SKM-1 (cell line): ENCODE results near the gene IDH3G.
"Not testable (repeated sequence)": the region's sequence is repeated elsewhere in the genome, so short reads cannot be mapped to it uniquely, and the experiment has no call there.

Source experiments
- DNase-seq: peaks from one replicate; lab custom pipeline; 2025; ENCODE audit not compliant: unreplicated experiment; lab: John Stamatoyannopoulos, UW

IDH3G gene

DNA sequence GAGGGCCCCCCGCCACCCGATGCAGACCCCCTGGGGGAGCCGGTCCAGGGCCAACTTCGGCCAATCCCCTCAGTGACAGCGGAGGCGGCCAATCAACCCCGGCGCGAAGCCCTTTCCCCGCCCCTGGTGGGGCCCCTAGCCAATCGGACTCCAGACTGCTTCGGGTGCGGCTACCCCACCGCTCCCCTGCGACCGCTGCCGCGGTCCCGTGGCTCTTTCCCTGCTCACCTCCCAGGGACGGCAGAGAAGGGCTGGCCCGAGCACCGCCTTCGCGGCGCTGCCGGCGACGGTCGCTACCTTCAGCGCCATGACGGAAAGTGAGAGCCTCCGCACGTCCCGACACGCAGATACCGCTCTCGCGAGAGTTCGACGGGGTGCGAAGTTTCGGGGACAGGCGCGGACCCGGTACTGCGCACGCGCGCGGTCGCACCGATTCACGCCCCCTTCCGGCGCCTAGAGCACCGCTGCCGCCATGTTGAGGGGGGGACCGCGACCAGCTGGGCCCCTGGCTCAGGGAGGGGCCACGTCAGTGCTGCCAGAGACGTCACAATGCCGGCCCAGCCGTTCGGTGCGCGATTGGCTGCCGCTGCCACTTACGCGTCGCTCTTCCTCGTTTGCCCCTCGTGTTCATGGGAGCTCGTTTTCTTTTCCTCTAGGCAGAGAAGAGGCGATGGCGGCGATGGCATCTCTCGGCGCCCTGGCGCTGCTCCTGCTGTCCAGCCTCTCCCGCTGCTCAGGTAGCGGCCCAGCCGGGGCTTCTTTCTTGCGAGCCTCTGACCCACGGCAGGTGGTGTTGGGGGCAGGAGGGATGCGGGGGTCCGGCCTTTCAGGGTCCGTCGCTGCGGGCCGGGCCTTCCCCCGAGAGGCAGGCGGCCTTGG, at the start of gene IDH3G, which contains the start of gene SSR4:
IDH3G (minus strand) TSS at position 358 of the 879 bp plus-strand sequence; CDS start at position 309, 49 bp downstream.
SSR4 (plus strand) TSS at position 651 of the 879 bp plus-strand sequence; CDS start at position 671, 20 bp downstream.
- peak; percentile 76 for DNase-seq

DNA sequence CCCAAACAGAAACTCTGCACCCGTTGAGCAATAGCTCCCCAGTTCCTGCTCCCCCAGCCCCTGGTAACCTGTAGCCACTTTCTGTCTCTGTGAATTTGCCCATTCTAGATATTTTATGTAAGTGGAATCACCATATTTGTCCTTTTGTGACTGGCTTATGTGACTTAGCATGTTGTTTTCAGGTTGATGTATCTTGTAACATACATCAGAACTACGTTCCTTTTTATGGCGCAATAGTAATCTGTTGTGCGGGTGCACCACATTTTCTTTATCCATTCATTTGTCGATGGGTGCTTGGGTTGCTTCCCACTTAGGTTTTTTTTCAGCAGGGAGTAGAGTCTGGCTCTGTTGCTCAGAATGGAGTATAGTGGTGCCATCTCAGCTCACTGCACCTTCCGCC, 42.7 kb upstream of the IDH3G start:
- DNase-seq: no peak

DNA sequence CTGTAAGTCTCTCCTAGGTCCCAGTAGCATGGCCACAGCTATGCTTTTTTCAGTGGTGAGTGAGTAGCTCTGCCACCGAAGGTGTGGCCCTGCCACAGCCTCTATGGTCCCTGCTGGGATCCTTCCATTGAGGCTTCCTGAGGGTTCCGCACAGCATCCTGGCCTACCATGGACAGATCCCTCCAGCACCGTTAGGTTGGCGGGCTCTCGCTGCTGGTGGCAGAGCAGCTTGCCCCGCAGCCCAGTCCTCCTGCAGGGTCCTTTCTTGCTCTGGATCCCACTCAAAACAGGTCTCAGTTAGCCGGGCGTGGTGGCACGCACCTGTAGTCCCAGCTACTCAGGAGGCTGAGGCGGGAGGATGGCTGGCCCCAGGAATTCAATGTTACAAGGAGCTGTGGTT, 38.6 kb upstream of the IDH3G start:
- no peak for DNase-seq

DNA sequence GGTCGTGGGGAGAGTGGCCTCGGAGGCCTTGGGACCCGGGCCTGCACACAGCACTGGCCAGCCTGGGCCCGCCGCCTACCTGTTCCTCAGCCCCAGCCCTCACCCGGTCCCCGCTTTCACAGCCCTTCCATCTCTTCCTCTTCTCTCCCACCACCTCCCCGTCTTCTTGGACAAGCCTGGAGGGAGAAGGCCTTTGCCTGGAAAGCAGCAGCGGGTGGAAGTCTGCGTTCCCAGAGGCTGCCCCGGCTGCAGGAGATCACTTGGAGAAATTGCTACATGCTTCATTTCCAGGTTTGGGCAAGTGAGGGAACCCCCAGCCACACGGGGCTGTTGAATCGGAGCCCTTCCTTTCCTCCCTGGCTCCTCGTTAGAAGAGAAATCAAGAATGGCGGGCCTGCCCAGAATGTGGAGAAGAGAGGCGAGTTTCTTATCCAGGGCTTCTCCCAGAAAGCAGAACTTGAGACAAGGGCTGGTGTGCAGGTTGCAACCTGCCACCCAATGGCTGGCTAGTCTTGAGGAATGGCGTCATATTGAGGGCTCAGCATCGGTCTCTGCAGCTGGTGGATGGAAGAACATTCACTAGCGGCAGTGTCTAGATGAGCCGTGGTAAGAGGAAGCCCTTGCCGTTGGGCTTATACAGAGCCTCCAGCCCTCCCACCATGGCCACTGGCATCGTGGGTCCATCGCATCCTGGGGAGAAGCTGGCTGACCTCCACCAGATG, 37.4 kb upstream of the IDH3G start:
- DNase-seq: no peak

DNA sequence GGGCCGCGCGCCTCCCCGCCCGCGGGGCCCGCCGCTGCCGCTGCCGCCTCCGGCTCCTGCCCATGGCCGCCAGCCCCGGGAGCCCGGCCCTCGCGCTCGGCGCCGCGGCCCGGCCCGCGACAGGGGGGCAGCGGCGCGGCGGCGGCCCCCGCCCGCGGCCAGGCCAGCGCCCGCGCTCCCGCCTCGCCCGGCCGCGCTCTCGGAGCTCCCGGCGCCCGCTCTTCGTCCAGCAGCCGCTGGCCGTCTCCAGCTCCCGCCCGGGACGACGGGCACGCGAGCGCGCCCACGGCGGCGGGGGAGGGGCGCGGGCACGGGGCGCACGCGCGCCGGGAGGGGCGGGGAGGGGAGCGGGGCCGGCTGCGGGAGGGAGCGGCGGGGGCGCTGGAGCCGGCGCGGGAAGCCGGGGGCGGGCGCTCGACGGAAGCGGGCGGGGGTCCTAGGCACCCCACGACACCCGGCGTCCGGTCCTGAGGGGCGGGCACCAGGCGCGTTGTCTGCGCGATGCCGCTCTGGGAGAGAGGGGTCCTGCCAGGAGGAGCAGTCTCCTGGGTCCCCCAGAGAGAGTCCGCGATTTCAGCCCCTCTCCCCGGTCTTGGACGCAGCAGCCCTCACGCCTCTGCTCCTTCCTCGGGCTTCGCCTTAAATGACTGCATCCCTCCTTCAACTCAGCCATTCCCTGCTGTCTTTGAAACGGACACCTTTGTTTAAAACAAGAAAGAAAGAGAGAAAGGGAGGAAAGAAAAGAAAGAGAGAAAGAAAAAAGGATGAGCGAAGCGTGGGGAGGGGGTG, 36.7 kb upstream of the IDH3G start:
- no peak for DNase-seq

DNA sequence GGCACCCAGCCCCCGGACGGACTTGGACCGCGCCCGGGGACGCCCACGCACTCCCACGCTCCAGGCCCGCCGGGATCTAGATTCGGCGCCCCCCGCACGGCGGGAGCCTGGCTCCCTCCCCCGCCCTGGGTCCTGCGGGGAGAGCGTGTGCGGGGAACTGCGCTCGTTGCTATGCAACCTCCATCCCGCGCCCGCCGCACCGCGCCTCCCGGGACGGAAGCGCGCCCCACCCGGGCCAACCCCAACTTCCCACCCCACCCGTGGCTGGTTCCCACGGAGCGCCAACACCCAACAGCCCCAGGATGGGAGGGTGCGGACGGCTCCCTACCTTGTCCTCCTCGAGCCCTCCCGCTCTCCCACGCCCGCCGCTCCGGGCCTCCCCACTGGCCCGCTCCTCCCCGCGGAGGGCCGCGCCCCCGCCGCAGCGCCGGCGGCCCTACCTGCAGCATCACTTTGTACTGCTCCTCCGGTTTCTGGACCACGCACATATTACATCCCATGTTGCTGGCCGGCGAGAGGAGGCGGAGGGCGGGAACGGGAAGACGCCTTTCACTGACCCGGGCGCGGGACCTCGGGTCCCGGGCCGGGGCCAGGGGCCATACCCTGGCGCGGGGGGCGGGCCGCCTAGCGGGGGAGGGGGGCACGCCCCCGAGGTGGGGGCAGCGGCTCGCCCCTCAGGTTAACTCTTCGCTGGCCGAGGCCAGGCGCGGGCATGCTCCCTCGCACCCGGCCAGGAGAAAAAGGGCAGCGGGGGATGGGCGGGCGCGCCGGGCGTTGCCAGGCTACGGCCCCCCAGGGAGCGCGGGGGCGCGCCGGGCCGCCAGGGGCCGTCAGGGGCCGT, 35.8 kb upstream of the IDH3G start, which contains the start of gene PDZD4:
PDZD4 (minus strand) TSS at position 746 of the 841 bp plus-strand sequence; CDS start at position 500, 246 bp downstream.
- no peak for DNase-seq

DNA sequence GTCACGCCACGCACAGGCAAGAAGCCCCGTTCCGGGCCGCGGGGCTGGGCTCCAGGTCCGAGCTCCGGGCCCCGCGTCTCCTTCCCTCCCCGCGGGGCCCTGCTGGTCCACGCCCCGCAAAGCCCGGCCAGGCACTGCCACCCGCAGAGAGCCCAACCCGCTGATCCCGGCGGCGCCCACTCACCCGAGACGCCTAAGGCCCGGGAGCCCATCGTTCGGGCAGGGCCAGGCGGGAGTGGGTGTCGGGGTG, 35.3 kb upstream of the IDH3G start:
- no peak for DNase-seq

DNA sequence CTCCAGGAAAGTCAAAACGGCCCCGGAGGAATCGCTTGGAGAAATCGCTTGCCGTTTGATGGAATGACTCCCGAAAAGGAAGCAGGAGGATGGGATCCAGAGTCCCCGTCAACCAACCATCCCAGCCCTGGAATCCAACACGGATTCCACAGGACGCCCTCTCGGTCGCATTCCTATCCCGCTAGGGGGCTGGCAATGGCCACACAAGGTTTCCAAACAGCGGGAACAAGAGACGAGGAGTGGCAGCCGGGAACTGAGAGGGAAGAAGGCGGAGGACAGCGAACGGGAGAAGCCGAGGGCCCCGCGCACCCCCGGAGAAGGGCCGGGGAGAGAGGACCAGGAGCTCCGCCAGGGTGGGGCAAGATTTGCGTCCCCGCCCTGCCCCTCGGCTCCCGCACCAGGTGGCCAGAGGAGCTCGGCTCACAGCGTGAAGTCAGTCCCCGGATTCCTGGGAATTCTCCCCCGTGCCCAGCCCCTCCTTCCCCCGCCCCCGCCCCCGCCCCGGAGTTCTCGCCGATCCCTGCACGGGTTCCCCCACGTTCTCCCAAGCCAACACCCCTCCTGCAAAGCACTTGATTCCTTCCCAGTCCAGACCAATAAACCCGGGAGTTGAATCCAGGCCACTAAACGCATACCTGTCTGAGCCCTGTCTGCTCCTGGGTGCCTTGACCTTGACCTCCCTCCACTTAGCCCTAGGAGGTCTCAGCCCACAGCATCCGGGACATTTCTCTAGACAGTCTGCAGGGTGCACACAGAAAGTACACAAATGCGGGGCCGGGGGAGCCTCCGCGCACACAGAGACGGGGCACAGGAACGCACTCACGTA, 34.8 kb upstream of the IDH3G start:
- DNase-seq: no peak

DNA sequence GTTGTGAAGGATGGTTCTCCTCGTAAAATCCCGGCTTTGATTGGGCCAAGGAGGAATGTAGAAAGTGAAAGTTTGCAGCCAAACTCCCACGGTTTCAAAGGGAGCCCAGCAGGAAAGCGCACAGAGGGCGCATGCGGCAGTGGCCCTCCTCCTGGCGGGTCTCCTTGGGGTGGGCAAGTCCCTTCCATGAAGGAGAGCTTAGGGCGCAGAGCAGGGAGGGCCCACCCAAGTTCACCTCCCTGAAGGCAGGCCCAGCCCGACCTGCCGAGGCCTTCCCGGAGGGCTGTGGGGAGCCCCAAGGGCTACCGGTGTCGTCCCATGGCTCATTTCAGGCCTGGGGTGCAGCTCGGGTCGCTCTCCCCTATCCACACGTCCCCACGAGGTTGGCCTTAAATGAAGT, 34.1 kb upstream of the IDH3G start:
- DNase-seq: no peak

DNA sequence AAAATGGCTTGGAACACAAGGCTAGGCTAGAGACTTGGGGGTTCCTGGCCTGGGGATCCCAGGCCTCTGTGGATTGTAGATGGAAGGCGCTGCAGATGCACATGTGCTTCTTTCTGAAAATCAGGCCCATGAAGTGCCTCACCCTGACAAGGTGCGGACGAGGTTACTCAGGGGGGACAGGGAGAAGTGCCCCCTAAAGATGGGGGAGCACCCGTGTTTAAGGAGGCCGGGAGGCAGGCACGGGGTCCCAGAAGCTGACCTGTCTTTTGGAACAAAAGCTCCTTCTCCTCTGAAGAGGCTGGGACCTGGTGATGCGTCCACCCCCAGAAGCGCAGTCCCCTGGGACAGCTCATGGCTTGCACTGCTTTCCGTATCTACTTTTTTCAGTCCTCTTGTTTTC, 33.7 kb upstream of the IDH3G start:
- DNase-seq: no peak

DNA sequence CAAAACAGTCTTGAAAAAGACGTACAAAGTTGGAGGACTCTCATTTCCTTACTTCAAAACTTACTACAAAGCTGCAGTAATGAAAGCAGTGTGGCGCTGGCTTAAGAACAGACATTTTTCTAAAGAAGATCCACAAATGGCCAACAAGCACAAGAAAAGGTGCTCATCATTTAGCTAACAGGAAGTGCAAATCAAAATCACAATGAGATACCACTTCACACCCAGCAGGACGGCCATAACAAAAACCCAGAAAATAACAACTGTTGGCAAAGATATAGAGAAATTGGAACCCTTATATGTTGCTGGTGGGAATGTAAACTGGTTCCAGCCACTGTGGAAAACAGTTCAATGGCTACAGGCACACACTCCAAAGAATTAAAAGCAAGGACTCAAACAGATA, 32.8 kb upstream of the IDH3G start:
- DNase-seq: no peak

DNA sequence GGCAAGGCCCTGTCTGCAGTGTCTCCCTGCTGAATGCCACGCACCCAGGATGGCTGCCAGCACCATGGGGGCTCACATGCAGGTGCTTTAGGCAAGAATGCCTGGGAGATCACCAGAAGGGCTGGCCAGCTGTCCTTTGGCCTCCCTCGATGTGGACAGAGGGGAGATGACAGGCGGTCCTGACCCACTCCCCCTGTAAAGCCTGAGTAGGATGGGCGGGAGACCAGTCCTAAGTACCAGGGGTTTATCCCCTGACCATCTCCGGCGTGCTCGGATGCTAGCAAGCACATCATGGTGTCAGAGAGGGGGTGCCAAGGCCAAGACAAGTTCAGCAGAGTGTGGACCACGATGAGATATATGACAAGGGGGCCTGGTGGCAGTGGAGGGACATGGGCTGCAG, 30.9 kb upstream of the IDH3G start:
- DNase-seq: no peak

DNA sequence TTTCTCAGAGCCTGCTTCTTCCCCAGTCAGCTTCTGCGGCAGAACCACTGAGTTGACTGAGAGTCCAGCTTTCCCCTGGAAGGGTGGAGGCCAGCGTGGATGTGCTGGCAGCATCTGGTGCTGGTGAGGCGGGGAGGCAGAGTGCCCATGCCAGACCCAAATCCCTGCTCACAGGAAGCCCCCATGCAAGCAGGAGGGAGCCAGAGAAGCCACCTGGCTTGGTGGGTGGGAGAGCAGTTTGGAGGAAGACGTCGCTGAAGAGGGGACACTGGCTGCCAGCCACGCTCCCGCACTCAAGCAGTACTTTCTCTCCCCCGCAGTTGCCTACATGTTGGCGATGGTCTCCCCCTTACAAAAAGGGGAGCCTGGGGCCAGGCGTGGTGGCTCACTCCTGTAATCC, 30.2 kb upstream of the IDH3G start:
- DNase-seq: no peak

DNA sequence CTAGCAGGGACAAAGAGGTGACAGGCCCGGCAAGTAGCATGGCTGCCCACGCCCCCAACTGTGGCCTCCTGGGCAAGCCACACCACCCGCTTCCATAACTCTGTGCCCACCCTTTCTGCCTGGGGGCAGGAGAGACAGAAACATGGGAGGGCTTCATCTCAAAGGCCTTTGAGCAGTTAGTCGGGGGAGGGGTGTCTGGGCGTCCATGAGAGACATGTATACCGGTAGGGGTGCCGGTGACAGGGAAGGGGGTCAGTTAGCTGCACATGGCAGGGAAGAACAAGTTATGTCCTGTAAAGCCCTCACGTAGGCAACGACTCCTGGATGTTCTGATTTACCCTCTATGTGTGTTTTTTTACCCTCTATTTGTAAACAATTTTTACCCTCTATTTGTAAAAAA, 26.9 kb upstream of the IDH3G start:
- no peak for DNase-seq

DNA sequence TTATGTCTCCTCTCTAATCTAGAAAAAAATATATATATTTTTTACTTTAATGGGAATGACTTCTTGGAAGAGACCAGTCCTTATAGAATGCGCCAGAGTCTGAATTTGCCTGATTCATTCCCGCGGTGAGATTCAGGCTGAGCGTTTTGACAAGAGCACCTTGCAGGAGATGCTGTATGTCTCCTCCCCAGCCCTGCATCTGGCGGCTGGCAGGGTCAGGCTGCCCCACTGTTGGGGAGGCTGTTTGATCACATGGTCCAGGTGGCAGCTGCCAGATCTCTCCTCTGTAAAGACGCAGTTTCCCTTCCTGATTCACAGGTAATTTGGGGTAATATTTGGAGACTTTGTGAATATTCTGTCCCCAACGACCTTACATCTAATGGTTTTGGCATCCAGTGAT, 26.4 kb upstream of the IDH3G start:
- DNase-seq: no peak

DNA sequence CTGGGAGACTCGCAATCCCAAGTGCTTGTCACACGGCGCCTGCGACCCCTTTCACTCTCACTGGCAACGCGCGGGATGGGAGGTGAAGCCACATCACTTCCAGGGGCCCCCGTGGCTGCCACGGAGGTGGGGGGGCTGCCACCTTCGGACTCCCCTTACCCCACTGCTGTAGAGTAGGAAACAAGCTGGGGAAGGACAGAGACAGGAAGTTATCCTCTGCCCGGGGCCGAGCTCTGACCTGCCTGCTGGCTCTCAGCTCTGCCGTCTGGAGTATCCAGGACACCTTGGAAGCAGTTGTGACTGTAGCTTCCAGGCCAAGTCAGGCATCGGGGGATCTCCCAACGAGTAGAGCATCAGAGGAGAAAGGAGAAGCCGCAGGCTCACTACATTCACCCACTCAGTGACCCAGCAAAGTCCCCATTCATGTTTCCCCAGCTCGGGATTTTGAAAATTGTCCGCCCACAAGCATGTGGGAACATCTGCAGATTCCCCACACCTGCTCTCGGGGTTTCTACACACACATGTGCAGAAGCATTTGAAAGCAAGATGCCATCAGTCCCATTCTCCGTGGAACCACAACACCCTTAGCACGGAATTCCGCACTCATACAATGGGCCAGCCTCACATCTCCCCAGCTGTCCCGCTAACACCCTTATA, 25.3 kb upstream of the IDH3G start:
- no peak for DNase-seq

DNA sequence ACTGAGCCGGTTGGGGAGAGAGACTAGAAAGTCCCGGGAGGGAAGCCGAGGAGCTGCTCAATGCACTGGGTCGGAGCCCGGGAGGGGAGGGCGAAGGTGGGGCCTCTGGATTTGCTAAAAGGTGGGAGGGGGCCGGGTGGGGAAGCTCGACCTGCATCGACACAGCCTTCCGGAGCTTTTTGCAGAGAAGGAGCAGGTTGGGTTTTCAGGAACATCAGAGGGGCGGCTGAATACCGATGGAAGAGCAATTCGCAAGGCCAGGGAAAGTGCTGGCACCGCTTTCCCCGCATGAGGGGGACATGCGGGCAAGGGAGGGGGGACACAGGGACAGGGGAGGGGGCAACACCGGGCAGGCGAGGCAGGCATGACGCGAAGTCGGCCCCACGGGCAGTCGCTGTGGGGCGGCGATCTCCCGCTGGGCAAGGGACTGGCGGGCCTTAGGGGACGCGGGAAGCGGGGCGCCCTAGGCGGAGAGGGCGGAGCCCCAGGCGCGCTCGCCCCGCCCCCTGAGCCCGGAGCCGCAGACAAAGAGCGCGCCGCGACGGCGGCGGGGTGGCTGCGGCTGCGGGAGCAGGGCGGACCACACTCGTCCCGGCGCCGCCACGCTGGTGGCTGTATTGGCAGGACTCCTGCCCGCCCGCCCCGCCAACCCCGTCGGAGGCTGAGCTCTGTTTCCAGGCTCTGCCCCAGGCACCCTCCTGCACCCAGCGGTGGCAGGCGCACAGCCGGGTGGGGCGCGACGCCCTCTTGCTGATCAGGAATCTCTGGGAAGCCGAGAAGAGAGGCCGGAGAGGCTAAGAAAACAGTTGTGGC, 24.6 kb upstream of the IDH3G start:
- DNase-seq: no peak

DNA sequence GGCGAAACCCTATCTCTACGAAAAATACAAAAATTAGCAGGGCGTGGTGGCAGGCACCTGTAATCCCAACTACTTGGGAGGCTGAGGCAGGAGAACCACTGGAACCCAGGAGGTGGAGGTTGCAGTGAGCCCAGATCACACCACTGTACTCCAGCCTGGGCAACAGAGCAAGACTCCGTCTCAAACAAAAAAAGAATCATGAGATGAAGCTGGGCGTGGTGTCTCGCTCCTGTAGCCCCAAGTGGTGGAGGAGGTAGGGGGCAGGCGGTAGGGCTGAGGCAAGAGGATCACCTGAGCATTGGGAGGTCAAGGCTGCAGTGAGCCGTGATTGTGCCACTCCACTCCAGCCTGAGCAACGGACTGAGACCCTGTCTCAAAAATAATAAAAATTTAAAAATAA, 23.9 kb upstream of the IDH3G start:
- not testable (repeated sequence) for DNase-seq
